PC-9 (cell line): ENCODE data around the gene NOLC1. TPM values are rescaled to one million over a fixed set of nuclear protein-coding genes. Genes with fewer than 3 reads are reported as not detected.

Source experiments
- Bru-seq: library from RNA; stranded (reverse); fragments of 400-500 nt; gene quantifications from one replicate; lab custom pipeline; 2021; lab: Mats Ljungman, UMichigan
- BruChase-seq, 2 experiments: library from RNA; stranded (reverse); fragments of 400-500 nt; gene quantifications; one replicate each; lab custom pipeline; 2021; lab: Mats Ljungman, UMichigan
- BruUV-seq: library from RNA; stranded (reverse); fragments of 400-500 nt; replicated peaks from 2 replicates; lab custom pipeline; 2021; lab: Mats Ljungman, UMichigan
- CTCF ChIA-PET: fragments of 300-600 bp; sonication (Branson Sonifier 250); formaldehyde crosslinking; loops from one replicate; lab custom pipeline; 2022; ENCODE audit warnings: antibody characterized with exemption; lab: Charles Lee
- POLR2A ChIA-PET: fragments of 300-600 bp; sonication (Branson Sonifier 250); formaldehyde crosslinking; loops from one replicate; lab custom pipeline; 2022; ENCODE audit warnings: antibody characterized with exemption; ENCODE audit not compliant: unreplicated experiment; lab: Charles Lee
- DNase-seq, 2 experiments: peaks; one replicate each; pipeline versions ENCODE4 v3.0.0 to v3.0.0-alpha.2; 2015 to 2022; ENCODE audit warnings: mixed read lengths in 1 of 2
- H2AFZ ChIP-seq: fragments of 200-600 bp; sonication (generic); 2 replicates; pipeline ENCODE4 v1.8.1; 2017; ENCODE audit warnings: antibody characterized with exemption
- H3F3A ChIP-seq: fragments of 200-600 bp; sonication (generic); 2 replicates; pipeline ENCODE4 v1.8.1; 2017; ENCODE audit warnings: antibody characterized with exemption, mild to moderate bottlenecking, low read depth; ENCODE audit not compliant: insufficient read depth
- H3K27ac ChIP-seq: fragments of 200-600 bp; sonication (generic); 2 replicates; pipeline ENCODE4 v1.6.1; 2016; ENCODE audit warnings: mixed run types
- H3K27me3 ChIP-seq: fragments of 200-600 bp; sonication (generic); 2 replicates; pipeline ENCODE4 v1.6.1; 2016; ENCODE audit warnings: low read depth, mixed run types; ENCODE audit not compliant: insufficient read depth
- H3K36me3 ChIP-seq: fragments of 200-600 bp; sonication (generic); 2 replicates; pipeline ENCODE4 v1.6.1; 2016; ENCODE audit warnings: low read depth, mixed run types
- H3K4me1 ChIP-seq: fragments of 200-600 bp; sonication (generic); replicated peaks from 2 replicates; pipeline ENCODE4 v1.6.1; 2016; ENCODE audit warnings: mixed run types; ENCODE audit not compliant: insufficient read depth
- H3K4me2 ChIP-seq: fragments of 200-600 bp; sonication (generic); 2 replicates; pipeline ENCODE4 v1.6.1; 2017; ENCODE audit warnings: mixed run types
- H3K4me3 ChIP-seq: fragments of 200-600 bp; sonication (generic); 2 replicates; pipeline ENCODE4 v1.6.1; 2016; ENCODE audit warnings: mixed run types
- H3K79me2 ChIP-seq: fragments of 200-600 bp; sonication (generic); 2 replicates; pipeline ENCODE4 v1.6.1; 2017; ENCODE audit warnings: low read depth, mixed run types
- H3K9me2 ChIP-seq: fragments of 200-600 bp; sonication (generic); 2 replicates; pipeline ENCODE4 v1.8.1; 2017; ENCODE audit warnings: mild to moderate bottlenecking; ENCODE audit not compliant: insufficient read depth
- H3K9me3 ChIP-seq: fragments of 200-600 bp; sonication (generic); 2 replicates; pipeline ENCODE4 v1.8.1; 2016; ENCODE audit warnings: low read depth; ENCODE audit not compliant: insufficient read depth
- H4K20me1 ChIP-seq: fragments of 200-600 bp; sonication (generic); 2 replicates; pipeline ENCODE4 v1.8.1; 2017; ENCODE audit not compliant: insufficient read depth
- CTCF ChIP-seq: fragments of 200-600 bp; sonication (generic); conservative IDR thresholded peaks from 2 replicates; pipeline ENCODE4 v1.6.1; 2017; ENCODE audit warnings: mixed run types, antibody characterized with exemption, mild to moderate bottlenecking, moderate library complexity
- EZH2 ChIP-seq: fragments of 200-600 bp; sonication (generic); IDR thresholded peaks from 2 replicates; pipeline ENCODE4 v1.8.0; 2017; ENCODE audit warnings: antibody characterized with exemption, low read depth
- intact Hi-C: fragments of 100-400 bp; cut with micrococcal nuclease; formaldehyde crosslinking; loops from one replicate; pipeline ENCODE4 v1.10.0; 2022; ENCODE audit not compliant: unreplicated experiment
- long read RNA-seq: library from polyadenylated mRNA; stranded (forward); transcript quantifications from one replicate; pipeline ENCODE4 v2.0.0, GENCODE V29; 2022
- total RNA-seq: library from RNA; stranded (reverse); gene quantifications from 2 replicates; pipeline ENCODE4 v1.2.3, GENCODE V29; 2021

NOLC1 gene
- 58.3 and 59.5 TPM in 2 replicates for total RNA-seq
- percentile 91 among the genes with signal in this experiment for Bru-seq, nascent RNA
- percentile 94 among the genes with signal in this experiment for BruChase-seq, experiment 1, labeled RNA remaining after a 2-hour chase
- BruChase-seq, experiment 2, labeled RNA remaining after a 6-hour chase, result percentile 98 among the genes with signal in this experiment
- long read RNA-seq, transcript NOLC1-209 (13 exons, 3,932 nt), result minor isoform, 34 of 116 reads
- long read RNA-seq, transcript NOLC1-207 (13 exons, 2,441 nt), result major isoform, 50 of 116 reads
- long read RNA-seq, partial matches to known transcripts, result 8 of 116 reads
- long read RNA-seq, other reads (novel, unspliced or antisense), result 20 of 116 reads

GRCh38 chr10:102151774-102152544, at the start of gene NOLC1:
Gene NOLC1 (plus strand): TSS chr10:102152389. CDS start chr10:102152411, 22 bp downstream.
- Histone ChIP-seq H3F3A (peaks cover 44% of the 10 kb centered on the region), H4K20me1 (peaks cover 25% of the 10 kb centered on the region), H3K27me3 (no peaks in the 10 kb centered on the region), H3K9me3 (no peaks in the 10 kb centered on the region), H3K27ac (peak within 1 kb of the TSS; percentile 98), H3K9me2 (no peaks in the 10 kb centered on the region), H3K36me3 (peaks cover 6% of the 10 kb centered on the region), H3K79me2 (peaks cover 47% of the 10 kb centered on the region), H3K4me1 (peaks cover 32% of the 10 kb centered on the region), H3K4me2 (peak within 1 kb of the TSS; percentile 98), H2AFZ (0 out of 2 replicates have a peak within 1 kb of the TSS, but pooled peaks have one; percentile 15), H3K4me3 (peak within 1 kb of the TSS; percentile 76)
- ChIA-PET POLR2A (interaction anchor here (0.5 to 0.7 kb wide), 3 partner anchors 49 to 348 kb away, joined by 3 to 4 read pairs (median 3); no protein-coding TSS in a partner anchor), CTCF (no interaction called here)
- no peak for TF ChIP-seq EZH2
- no peak for TF ChIP-seq CTCF
- no TSS peak for BruUV-seq
- intact Hi-C loops, result loop anchor here (1.0 to 10.0 kb wide), 3 partner anchors 20 to 353 kb away; partner anchors contain the start of genes ACTR1A and SUFU
- peak; percentile 92 to 95 for DNase-seq

GRCh38 chr10:102102421-102102820, 49.8 kb upstream of the NOLC1 start:
- Histone ChIP-seq H3K79me2 (no peaks in the 10 kb centered on the region), H3K36me3 (no peaks in the 10 kb centered on the region), H4K20me1 (no peaks in the 10 kb centered on the region), H3K4me1 (no peaks in the 10 kb centered on the region), H3F3A (no peaks in the 10 kb centered on the region), H3K27ac (no peak overlapping the region), H2AFZ (no peak overlapping the region), H3K27me3 (no peaks in the 10 kb centered on the region), H3K9me3 (no peaks in the 10 kb centered on the region), H3K4me2 (no peak overlapping the region), H3K9me2 (no peaks in the 10 kb centered on the region), H3K4me3 (no peak overlapping the region)
- intact Hi-C loops, result no loop called here
- TF ChIP-seq EZH2 (no peak), CTCF (no peak)
- CTCF ChIA-PET, result no interaction called here
- POLR2A ChIA-PET, result interaction anchor here (0.5 kb wide), 1 partner anchor 50 kb away, joined by 3 read pairs; the partner anchor contains the start of gene NOLC1
- BruUV-seq, result no TSS peak
- no peak for DNase-seq

- Histone ChIP-seq H3K4me1 (no peaks in the 10 kb centered on the region), H3K9me3 (no peaks in the 10 kb centered on the region), H3K27me3 (no peaks in the 10 kb centered on the region), H3K79me2 (no peaks in the 10 kb centered on the region), H3K36me3 (no peaks in the 10 kb centered on the region), H3K27ac (no peak overlapping the region), H2AFZ (no peak overlapping the region), H3K4me2 (no peak overlapping the region), H3K4me3 (no peak overlapping the region), H3F3A (no peaks in the 10 kb centered on the region), H4K20me1 (no peaks in the 10 kb centered on the region; the same call in 1 of the 2 replicates), H3K9me2 (no peaks in the 10 kb centered on the region)
- DNase-seq, result no peak
- intact Hi-C loops, result no loop called here
- ChIA-PET CTCF (no interaction called here), POLR2A (no interaction called here)
- BruUV-seq, result no TSS peak
- no peak for TF ChIP-seq EZH2
Measured at GRCh38 chr10:102106998-102107397, 45.2 kb upstream of the NOLC1 start.
